Amniotic epithelial cell (primary cell): ENCODE results near the gene UTP18.
"Not testable (repeated sequence)": the region's sequence is repeated elsewhere in the genome, so short reads cannot be mapped to it uniquely, and the experiment has no call there.

Experiments used
- DNase-seq: peaks from one replicate; pipeline ENCODE4 v3.0.0-alpha.2; 2010; ENCODE audit warnings: low read depth

Gene UTP18

DNA sequence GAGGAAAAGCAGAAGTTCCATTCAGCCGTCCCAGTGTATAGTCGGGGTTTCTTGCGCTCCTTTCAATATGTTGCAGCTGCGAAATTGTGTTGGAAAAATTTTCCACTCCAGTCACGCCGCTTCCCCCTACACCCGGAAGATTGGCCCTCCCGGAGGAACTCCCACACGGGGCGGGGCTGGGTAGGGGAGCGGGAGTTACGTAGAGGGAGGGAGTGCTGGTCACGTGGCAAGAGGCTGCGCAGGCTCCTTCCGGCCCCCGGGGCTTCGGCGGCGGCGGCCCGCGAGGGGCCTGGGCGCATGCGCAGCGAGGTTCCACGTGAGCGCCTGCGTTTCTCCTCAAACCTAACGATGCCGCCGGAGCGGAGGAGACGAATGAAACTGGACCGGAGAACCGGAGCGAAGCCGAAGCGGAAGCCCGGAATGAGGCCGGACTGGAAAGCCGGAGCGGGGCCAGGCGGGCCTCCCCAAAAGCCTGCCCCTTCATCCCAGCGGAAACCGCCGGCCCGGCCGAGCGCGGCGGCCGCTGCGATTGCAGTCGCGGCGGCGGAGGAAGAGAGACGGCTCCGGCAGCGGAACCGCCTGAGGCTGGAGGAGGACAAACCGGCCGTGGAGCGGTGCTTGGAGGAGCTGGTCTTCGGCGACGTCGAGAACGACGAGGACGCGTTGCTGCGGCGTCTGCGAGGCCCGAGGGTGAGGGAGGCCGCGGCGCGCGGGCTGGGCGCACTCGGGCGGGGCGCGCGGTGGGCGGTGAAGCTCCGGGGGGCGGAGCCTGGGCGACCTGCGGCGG, at the start of gene UTP18:
UTP18 (plus strand) TSS at position 310 of the 787 bp plus-strand sequence; CDS start at position 349, 39 bp downstream.
- DNase-seq: peak; percentile 96

DNA sequence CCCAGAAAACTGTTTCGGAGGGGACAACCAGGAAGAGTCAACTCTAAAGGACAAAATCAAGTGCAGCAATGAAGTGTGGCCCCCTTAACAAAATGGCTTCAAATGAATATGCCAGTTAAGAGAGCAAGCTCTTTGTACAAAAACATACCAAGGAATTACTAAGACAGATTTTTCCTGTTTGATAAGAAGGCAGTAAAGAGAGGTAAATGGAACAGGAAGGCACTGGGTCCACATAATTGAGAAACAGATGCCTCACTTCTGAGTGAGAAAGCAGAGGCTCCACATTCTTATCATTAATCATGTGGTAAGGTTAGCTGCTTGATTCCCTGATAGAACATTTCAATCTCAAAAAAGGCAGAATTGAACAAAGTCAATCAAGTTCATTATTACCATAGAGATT, 45.4 kb upstream of the UTP18 start:
- peak; percentile 63 for DNase-seq

DNA sequence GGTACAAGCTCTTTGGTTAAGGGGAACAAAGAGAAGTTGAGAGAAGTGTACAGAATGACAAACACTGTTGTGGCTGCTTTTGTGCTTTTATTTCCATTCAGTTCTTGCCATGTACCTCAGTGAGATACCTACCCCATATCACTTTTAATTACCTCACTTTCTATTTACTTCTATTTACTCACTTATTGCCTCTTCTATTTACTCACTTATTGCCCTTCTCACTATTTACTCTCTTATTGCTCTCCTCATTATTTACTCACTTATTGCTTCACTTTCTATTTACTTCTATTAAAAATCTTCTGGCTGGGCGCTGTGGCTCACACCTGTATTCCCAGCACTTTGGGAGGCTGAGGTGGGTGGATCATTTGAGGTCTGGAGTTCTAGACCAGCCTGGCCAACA, 42.4 kb upstream of the UTP18 start:
- DNase-seq: no peak

DNA sequence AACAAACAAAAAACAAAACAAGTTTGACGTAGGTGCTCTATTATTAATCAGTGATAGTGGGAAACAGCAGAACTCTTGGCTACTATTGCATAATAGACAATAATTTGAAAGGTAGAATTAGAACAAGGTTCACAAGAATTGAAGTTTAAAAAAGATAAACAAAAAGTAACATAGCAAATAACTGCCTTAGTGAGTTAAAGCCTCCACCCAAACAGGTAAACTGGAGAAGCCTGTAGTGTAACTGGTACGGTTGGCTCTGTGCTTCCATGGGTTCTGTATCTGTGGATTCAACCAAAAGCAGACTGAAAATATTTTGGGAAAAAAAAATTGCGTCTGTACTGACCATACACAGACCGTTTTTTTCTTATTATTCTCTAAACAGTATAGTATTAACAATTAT, 39.0 kb upstream of the UTP18 start:
- no peak for DNase-seq

DNA sequence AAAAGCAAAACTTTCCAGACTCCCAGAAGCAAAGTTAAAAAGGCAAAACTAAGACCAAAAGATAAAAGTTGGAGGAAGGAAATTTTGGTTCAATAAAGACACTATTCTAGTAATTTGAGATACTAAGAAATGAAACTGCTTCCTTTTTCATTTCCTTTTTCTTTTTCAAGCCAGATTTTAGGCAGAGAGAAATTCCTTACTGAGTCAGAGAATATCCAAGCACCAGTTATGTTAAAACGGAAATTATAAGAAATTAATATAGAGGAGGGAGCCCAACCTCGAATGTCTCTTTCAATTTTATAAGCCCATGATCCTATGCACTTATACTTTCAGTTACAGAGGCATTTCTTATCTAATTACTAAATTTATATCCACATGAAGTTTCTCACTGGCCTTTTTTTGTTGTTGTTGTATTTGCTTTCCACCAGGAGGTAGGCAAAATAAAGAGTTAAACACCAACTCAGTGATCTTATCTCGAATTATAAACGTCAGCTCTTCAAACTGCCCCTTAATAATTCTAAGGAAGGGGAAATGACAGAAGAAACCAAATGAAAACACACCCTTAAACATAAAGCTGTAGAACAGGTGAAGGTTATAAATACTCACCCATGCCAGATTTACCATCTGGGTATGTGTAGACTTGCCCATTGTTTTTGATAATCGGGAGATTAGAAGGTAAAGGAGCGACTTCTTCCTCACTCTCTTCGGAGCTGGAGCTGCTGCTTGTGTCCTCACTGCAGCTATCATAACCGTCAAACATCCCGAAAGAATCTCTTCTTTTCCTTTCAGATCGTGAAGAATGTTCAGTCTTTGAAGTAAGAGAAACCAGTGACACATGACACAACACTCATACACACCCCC, 35.7 kb upstream of the UTP18 start:
- no peak for DNase-seq

DNA sequence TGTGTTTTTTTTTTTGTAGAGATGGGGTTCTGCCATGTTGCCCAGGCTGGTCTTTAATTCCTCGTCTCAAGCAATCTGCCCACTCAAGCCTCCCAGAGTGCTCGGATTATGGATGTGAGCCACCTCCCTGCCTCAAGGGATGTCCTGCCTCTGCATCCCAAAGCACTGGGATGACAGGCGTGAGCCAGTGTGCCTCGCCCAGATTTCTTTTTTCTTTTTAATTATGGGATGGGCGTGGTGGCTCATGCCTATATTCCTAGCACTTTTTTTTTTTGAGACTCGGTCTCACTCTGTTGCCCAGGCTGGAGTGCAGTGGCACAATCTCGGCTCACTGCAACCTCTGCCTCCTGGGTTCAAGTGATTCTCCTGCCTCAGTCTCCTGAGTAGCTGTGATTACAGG, 34.8 kb upstream of the UTP18 start:
- not testable (repeated sequence) for DNase-seq

DNA sequence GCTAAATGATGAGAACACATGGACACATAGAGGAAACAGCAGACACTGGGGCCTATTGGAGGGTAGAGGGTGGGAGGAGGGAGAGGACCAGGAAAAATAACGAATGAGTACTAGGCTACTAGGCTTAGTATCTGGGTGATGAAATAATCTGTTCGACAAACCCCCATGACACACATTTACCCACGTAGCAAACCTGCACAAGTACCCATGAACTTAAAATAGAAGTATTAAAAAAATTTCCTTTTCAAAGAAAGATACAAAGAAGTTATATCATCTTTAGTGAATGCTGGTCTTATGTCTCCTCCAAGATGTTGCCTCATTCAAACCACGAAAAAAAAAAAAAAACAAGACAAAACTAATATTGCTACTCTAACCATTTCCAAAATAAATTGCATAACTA, 32.2 kb upstream of the UTP18 start:
- peak; percentile 88 for DNase-seq

DNA sequence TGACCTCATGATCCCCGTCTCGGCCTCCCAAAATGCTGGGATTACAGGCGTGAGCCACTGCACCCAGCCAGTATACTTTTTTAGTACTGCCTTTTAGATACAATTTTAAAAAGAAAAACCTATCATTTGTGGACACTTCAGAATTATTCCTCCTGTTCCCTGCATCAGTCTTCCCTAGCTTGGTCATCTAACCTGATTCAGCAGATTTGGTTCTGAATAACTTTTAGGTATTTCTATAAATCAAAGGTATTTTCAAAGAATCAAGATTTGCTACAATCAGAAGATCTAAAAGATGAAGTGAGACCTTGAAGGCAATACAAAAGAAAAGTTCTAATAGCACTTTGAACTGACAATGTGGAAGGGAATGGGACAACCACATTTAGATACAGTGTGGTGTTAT, 30.5 kb upstream of the UTP18 start:
- no peak for DNase-seq

DNA sequence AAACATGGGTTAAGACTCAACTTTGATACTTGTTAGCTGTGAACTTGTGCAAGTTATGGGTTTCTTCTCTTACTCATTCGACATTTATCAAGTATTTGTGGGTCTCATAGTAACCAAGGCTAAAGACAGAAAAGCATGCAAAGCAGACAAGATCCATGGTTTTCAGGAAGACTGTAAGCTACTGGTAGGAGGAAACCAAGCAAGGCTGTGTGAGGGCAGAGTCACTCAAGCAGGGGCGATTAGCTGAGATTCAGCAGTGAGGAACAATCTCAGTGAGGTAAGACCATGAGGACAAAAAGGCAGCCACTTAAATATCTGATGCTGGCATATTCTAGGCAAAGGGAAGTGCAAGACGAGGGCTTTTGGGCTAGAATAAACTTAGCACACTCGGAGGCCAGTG, 30.0 kb upstream of the UTP18 start:
- peak; percentile 58 for DNase-seq

DNA sequence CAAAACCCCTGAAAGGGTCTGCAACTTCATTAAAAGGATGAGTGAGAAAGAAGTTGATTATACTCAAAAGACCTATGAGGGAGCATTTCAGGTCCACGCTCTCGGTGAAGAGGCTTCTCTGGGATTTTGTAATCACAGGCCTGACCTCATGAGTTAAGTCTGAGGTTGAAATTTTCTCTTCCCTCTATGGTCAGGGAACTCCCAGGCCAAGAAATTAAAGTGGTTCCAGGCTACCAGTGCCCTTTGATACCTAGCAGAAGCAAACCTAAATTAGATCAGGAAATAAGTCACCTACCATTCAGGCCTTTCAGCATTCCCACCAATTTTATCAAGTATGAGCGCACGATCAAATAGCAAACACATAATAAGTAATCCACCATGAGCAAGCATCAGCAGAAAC, 28.3 kb upstream of the UTP18 start:
- peak; percentile 24 for DNase-seq

DNA sequence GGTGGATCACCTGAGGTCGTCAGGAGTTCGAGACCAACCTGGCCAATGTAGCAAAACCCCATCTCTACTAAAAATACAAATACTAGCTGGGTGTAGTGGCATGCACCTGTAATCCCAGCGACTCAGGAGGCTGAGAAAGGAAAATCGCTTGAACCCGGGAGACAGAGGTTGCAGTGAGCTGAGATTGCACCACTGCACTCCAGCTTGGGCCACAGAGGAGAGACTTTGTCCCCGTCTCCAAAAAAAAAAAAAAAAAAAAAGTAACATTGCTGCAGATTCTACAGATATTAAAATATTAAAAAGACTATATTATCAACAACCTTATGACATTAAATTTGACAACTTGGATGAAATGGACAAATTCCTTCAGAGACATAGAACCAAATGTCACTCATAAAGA, 26.2 kb upstream of the UTP18 start:
- DNase-seq: no peak

DNA sequence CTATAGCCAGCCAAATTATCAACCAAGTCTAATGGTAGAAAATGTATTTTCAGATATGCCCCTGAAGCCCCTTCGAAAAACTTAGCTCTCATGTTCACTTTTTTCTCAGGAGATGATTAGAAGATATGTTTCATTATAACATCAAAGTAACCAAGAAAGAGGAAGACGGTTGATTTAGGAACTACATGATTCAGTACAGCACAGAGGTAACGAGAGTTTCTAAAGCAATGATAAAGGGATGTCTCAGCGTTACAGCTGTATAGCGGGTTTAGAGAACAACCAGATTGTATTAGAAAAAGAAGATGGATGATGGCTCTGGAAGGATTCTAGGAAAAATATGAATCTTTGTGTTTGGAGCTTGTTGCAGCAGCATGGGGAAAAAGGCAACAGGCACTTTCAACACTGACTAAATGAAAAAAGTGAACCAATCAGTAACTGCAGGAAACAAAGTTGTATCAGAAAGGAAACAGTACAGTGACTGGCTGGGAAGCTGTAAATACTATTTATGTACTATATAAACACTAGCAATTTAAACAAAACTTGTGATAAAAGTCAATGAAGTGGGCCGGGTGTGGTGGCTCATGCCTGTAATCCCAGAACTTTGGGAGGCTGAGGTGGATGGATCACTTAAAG, 22.0 kb upstream of the UTP18 start:
- no peak for DNase-seq

DNA sequence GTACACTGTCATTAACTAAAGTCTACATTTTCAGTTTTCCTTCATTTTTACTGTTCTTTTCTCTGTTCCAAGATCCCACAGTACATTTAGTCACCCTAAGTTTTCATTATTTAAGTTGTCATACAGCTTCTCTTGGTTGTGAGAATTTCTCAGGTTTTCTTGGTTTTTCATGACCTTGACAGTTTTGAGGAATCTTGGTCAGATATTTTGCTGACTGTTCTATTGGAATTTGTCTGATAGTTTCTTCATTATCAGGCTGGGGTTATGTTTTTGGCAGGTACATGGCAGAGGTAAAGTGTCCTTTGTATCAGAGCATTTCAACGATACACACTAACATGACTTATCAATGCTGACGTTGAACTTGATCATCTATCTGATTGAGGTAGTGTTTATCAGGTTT, 20.1 kb upstream of the UTP18 start:
- no peak for DNase-seq

DNA sequence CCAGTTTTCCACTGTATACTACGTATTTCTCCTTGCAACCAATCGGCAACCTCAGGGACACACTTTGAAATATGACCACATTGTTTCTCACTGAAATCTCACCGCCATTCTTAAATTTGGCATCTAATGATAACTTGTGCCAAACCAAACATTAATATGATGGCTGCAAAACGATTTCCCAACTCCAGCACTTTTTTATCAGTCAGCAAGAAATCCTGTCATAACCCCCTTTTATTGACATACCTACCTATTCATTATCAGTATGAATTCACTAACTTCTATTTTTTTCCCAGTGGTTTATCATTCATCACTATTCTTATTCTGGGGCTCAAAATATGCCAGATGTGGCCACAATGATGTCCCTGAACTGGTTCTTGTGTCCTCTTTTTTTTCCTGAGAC, 16.3 kb upstream of the UTP18 start:
- no peak for DNase-seq

DNA sequence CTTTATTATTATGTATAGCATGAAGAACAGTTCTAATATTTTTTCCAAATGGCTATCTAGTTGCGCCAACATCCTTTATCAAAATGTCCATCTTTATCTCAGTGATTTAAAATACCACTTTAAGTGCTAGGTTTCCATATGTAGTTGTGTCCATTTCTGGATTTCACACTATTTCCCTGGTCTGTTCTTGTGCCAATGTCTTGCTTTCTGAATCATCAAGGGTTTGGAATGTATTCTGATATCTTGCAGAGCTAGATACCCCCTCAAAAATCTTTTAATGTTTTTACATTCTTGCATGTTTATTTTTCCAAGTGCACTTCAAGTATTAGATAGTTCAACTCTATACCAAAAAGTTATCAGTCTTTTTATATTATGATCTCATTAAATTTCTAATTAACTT, 14.8 kb upstream of the UTP18 start:
- no peak for DNase-seq

DNA sequence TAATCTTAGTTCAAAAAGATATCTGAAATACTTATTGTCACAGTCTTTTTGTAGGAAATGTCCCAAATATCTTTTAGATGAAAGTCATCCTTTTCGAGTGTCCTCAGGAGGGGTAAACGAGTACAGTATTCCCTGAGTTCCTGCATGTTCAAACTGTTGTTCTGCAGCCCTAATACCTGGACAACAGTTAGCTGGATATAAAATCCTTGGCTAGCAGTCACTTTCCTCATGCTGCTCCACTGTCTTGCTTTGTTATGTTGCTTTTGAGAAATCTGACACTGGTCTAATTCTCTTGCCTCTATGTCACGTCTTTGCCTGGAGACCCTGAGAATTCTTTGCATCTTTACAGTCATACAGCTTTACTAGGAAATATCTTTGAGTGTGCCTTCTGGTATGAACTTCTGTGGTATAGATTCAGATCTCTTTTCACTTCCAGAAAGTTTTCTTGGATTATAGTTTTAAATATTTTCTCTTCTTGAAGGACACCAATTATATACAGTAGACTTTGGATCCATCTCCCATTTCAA, 10.0 kb upstream of the UTP18 start:
- DNase-seq: no peak

DNA sequence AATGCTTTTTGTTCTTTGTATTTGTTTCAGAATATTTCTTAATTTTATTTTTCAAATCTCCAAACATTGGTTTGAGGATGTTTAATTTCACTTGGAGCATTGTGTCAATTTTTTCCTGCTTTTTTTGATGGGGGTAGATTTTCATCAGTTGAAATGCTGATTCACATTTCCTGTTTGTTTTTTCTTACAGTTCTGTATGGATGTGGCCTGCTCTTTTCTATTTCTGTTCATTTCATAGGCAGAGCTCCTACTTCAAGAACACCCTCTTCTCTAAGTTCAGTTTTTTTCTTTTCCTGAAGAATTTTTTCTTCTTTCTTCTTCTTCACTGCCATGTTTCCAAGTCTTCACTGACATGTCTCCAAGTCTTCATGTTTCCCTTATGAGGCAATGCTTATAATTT, 9.3 kb upstream of the UTP18 start:
- no peak for DNase-seq

DNA sequence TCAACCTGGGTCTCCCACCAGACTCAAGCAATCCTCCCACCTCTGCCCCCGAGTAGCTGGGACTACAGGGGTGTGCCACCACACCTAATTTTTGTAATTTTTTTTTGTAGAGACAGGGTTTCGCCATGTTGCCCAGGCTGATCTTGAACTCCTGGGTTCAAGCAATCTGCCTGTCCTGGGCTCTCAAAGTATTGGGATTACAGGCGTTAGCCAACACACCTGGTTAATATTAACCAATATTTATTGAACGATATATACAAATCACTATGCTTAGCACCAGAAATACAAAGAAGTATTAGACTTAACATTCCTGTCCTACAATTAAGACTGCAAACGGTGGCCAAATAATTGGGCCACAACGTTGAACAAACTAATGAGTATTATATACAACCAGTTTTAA, 4.7 kb upstream of the UTP18 start:
- DNase-seq: no peak

DNA sequence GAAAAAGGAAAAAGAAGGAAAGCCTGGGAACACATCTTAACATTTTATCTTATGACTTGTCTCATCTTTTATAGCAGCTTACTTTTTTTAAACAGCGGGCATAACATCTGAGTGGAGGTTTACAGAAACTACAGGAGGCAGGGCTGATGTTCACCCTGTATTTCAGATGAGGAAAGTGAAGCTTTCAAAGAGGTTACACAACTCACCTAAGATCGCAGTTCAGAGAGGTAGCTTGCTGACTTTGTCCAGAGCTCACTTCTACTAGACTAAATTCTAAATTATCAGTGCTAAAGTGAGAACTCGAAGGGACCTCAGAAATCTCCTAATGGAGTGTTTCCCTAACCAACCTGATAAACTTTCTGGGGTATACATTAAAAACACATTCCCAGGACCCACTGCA, 4.2 kb upstream of the UTP18 start:
- no peak for DNase-seq

DNA sequence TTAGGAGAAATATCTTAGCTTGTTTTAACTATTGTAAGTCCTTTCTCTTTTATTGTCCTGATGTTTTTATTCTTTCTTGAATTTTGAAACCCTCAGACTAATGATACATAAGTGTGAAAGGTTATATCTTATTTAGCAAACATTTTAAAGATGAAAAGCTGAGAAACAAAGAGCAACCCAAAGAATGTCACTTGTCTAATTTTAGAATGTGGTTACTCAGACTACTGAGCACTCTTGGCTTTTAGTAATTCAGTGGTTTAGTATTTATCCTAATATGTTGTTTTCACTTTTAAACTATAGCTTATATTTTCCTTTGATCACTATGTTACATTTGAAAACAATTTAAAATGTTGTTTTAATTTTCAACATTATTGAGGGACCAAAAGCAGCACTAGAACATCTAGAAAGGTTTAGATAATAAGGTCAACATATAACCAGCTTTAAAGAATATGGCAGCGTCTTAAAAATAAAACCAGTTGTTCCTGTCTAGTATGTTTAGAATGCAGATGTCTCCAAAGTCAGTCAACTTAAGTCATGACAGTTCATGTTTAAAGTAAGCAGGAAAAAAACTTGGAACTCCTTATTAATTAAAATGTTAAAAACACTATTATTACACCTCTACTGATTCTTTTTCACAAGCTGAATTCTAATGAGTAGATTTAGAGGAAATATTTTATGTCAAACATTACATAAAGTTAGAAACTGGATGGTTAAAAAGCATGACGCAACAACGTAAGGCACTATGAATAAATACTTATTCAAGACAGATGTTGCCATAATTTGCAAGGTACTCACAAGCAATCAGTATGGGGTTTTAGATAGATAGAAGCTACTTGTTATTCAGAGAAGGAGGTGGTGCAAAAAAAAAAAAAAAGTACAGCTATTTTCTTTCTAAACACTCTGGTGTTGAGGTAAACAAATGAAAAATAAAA, 2.9 kb upstream of the UTP18 start:
- no peak for DNase-seq

DNA sequence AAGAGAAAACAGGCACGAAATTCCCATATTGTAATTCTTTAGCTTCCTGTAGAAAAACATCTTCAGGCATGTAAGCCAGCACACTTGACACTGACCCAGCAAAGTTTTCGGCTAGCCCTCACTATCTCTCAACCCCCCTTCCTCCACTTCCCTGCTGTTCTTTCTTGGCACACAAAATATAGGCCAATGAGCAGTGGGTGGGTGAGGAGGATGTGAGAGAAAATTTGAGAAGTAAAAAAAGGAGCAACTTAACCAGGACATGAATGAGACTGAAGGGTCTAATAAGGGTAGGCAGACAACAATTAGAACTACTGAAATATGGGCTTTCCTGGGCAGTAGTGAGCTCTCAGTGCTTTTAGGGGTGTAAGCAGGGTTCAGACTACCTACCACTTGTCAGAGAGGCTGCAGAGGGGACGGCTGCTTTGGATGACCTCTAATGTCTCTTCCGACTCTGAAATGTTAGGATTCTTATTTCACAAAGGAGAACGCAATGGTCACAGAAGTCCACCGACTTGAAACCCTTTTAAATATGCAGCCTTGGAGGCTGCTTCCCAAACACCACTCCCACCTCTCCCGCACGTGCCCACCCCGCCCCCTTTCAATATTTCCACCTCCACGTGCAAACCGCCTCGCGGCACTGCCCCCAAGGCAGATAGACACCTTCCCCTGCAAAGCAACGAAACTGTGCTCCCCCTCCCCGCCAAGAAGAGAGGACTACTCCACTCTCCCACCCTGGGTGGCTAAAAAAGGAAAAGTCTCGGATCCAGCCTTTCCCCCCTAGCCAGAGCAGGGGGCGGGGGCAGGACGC, 1.4 kb upstream of the UTP18 start:
- no peak for DNase-seq
